ENCODE data around the gene FAH. TPM values are rescaled to one million over a fixed set of nuclear protein-coding genes. Genes with fewer than 3 reads are reported as not detected.

FAH gene
- total RNA-seq, 1 experiment from 2014 or later, result 38.0 TPM

- BruUV-seq (replicated peaks), result TSS peak; percentile 56
- Histone ChIP-seq H3K4me3 (ENCODE audit: low read depth in 2 of 2, low read length in 2 of 2) (no peak overlapping the region), H3K36me3 (ENCODE audit: control insufficient read depth, insufficient read depth, low read length) (no peaks in the 10 kb centered on the region; the same call in none of the 2 replicates), H3K27ac (ENCODE audit: low read length) (no peak overlapping the region; the same call in 1 of the 2 replicates), H3K27me3 (ENCODE audit: control insufficient read depth, insufficient read depth, low read length) (no peaks in the 10 kb centered on the region), H3K9me3 (ENCODE audit: control insufficient read depth, insufficient read depth, low read depth, low read length) (no peaks in the 10 kb centered on the region), H3K4me1 (ENCODE audit: control insufficient read depth, insufficient read depth, low read length) (peaks cover 16% of the 10 kb centered on the region)
- ATAC-seq, result no peak
- CTCF ChIA-PET, result no interaction called here
- POLR2A ChIA-PET, result no interaction called here
- in situ Hi-C loops (cut with HindIII; ENCODE audit: low pct_unique_long_range_greater_than_20kb, low sequenced_read_pairs) (no loop called here), intact Hi-C loops (cut with micrococcal nuclease; ENCODE audit: unreplicated experiment) (loop anchor here (10.0 kb wide), 1 partner anchor 182 kb away; no protein-coding TSS in a partner anchor)
- DNase-seq (ENCODE audit: low read depth, low spot score), result no peak
- no peak for TF ChIP-seq POLR2AphosphoS5 (IDR thresholded peaks at IDR 0.05; ENCODE audit: low read depth, low read length)
- no peak for TF ChIP-seq SIN3A (IDR thresholded peaks at IDR 0.05; ENCODE audit: borderline replicate concordance, insufficient read depth, low read depth, low read length)
Measured at GRCh38 chr15:80177156-80177555, 24.4 kb downstream of the FAH start.

GRCh38 chr15:80179025-80179759 is 26.4 kb downstream of the FAH start:
- in situ Hi-C loops (cut with HindIII; ENCODE audit: low pct_unique_long_range_greater_than_20kb, low sequenced_read_pairs), result no loop called here
- peak overlapping the region; percentile 64; the same call in 1 of the 2 replicates for H3K27ac ChIP-seq (ENCODE audit: low read length)
- no peaks in the 10 kb centered on the region for H3K9me3 ChIP-seq (ENCODE audit: control insufficient read depth, insufficient read depth, low read depth, low read length)
- intact Hi-C loops (cut with micrococcal nuclease; ENCODE audit: unreplicated experiment), result loop anchor here (10.0 kb wide), 1 partner anchor 184 kb away; no protein-coding TSS in a partner anchor
- TF ChIP-seq CTCF (IDR thresholded peaks at IDR 0.05) (no peak), POLR2AphosphoS5 (IDR thresholded peaks at IDR 0.05; ENCODE audit: low read depth, low read length) (peak; percentile 60; the same call in 1 of the 2 replicates), TCF7L2 (IDR thresholded peaks at IDR 0.05; ENCODE audit: low read depth, low read length) (peak; percentile 71), REST (IDR thresholded peaks at IDR 0.05; ENCODE audit: insufficient read depth in 1 of 2, low read depth in 2 of 2, low read length in 1 of 2) (no peak)
- H3K27me3 ChIP-seq (ENCODE audit: control insufficient read depth, insufficient read depth, low read length), result no peaks in the 10 kb centered on the region
- H3K4me1 ChIP-seq (ENCODE audit: control insufficient read depth, insufficient read depth, low read length), result peaks cover 13% of the 10 kb centered on the region
- ChIA-PET POLR2A (no interaction called here), CTCF (no interaction called here)
- DNase-seq (ENCODE audit: low read depth, low spot score) (peak; percentile 89), ATAC-seq (peak; percentile 91)
- no peaks in the 10 kb centered on the region; the same call in none of the 2 replicates for H3K36me3 ChIP-seq (ENCODE audit: control insufficient read depth, insufficient read depth, low read length)
- no peak overlapping the region for H3K4me3 ChIP-seq (ENCODE audit: low read depth in 2 of 2, low read length in 2 of 2)
- no TSS peak for BruUV-seq (replicated peaks)

- no TSS peak for BruUV-seq (replicated peaks)
- peaks cover 10% of the 10 kb centered on the region for H3K4me1 ChIP-seq (ENCODE audit: control insufficient read depth, insufficient read depth, low read length)
- no peaks in the 10 kb centered on the region for H3K27me3 ChIP-seq (ENCODE audit: control insufficient read depth, insufficient read depth, low read length)
- no peak overlapping the region for H3K4me3 ChIP-seq (ENCODE audit: low read depth in 2 of 2, low read length in 2 of 2)
- ATAC-seq, result 0 out of 2 replicates have a peak, but pooled peaks have one; percentile 8
- no peaks in the 10 kb centered on the region for H3K9me3 ChIP-seq (ENCODE audit: control insufficient read depth, insufficient read depth, low read depth, low read length)
- H3K36me3 ChIP-seq (ENCODE audit: control insufficient read depth, insufficient read depth, low read length), result no peaks in the 10 kb centered on the region; the same call in none of the 2 replicates
- in situ Hi-C loops (cut with HindIII; ENCODE audit: low pct_unique_long_range_greater_than_20kb, low sequenced_read_pairs) (no loop called here), intact Hi-C loops (cut with micrococcal nuclease; ENCODE audit: unreplicated experiment) (loop anchor here (10.0 kb wide), 1 partner anchor 185 kb away; no protein-coding TSS in a partner anchor)
- TF ChIP-seq CTCF (IDR thresholded peaks at IDR 0.05), result no peak
- CTCF ChIA-PET, result interaction anchor here (0.5 kb wide), 1 partner anchor 1299 kb away, joined by 11 read pairs; no protein-coding TSS in a partner anchor
- no peak for DNase-seq (ENCODE audit: low read depth, low spot score)
- peak overlapping the region; percentile 64; the same call in 1 of the 2 replicates for H3K27ac ChIP-seq (ENCODE audit: low read length)
- POLR2A ChIA-PET, result interaction anchor here (0.5 to 0.6 kb wide), 2 partner anchors 117 to 164 kb away, joined by 3 to 4 read pairs; no protein-coding TSS in a partner anchor
Measured at GRCh38 chr15:80179935-80180334, 27.1 kb downstream of the FAH start.
